Panc1 (cell line): ENCODE data around the gene UNC13B. TPM values are rescaled to one million over a fixed set of nuclear protein-coding genes. Genes with fewer than 3 reads are reported as not detected.

Experiments used
- ATAC-seq: fragments of 200-7000 bp; cut with Tn5 transposase; 2 replicates; pipeline ENCODE4 v1.9.1; 2020; ENCODE audit warnings: mild to moderate bottlenecking, moderate library complexity
- BruUV-seq: library from RNA; stranded (reverse); fragments of 400-500 nt; replicated peaks from 2 replicates; lab custom pipeline; 2021; lab: Mats Ljungman, UMichigan
- CTCF ChIA-PET: fragments of 300-600 bp; sonication (Branson Sonifier 250); formaldehyde crosslinking; loops from one replicate; lab custom pipeline; 2022; ENCODE audit warnings: antibody characterized with exemption; lab: Charles Lee
- POLR2A ChIA-PET: fragments of 300-600 bp; sonication (Branson Sonifier 250); formaldehyde crosslinking; loops from one replicate; lab custom pipeline; 2022; ENCODE audit warnings: antibody characterized with exemption; lab: Charles Lee
- DNase-seq: peaks from one replicate; pipeline ENCODE4 v3.0.0-alpha.2; 2010; ENCODE audit warnings: low read depth, low spot score
- H3K27ac ChIP-seq: 2 replicates; pipeline ENCODE4 v1.5.1; 2011; ENCODE audit warnings: mild to moderate bottlenecking, low read length, inconsistent platforms
- H3K27me3 ChIP-seq: fragments of 200-500 bp; sonication (Bioruptor generic); 2 replicates; pipeline ENCODE4 v1.6.0; 2014; ENCODE audit warnings: low read length, inconsistent platforms; ENCODE audit not compliant: control insufficient read depth, insufficient read depth
- H3K36me3 ChIP-seq: fragments of 200-500 bp; sonication (Bioruptor generic); 2 replicates; pipeline ENCODE4 v1.5.1; 2014; ENCODE audit warnings: inconsistent platforms, mild to moderate bottlenecking, low read length, moderate library complexity; ENCODE audit not compliant: control insufficient read depth, insufficient read depth
- H3K4me1 ChIP-seq: 2 replicates; pipeline ENCODE4 v1.5.1; 2011; ENCODE audit warnings: inconsistent platforms, mild to moderate bottlenecking, low read length, moderate library complexity; ENCODE audit not compliant: control insufficient read depth, insufficient read depth
- H3K4me3 ChIP-seq, 2 experiments: 2 replicates each; pipeline ENCODE4 v1.5.1; 2011 to 2012; ENCODE audit warnings: low read depth in 2 of 2, low read length in 2 of 2, mild to moderate bottlenecking in 2 of 2, inconsistent platforms in 1 of 2, moderate library complexity in 1 of 2
- H3K9me3 ChIP-seq: fragments of 200-500 bp; sonication (Bioruptor generic); 2 replicates; pipeline ENCODE4 v1.5.1; 2014; ENCODE audit warnings: low read depth, mild to moderate bottlenecking, inconsistent platforms, low read length, moderate library complexity; ENCODE audit not compliant: control insufficient read depth, insufficient read depth
- CTCF ChIP-seq: fragments of 450-650 bp; IDR thresholded peaks from 2 replicates; pipeline ENCODE4 v1.5.1; 2017; ENCODE audit warnings: mild to moderate bottlenecking
- POLR2AphosphoS5 ChIP-seq: IDR thresholded peaks from 2 replicates; pipeline ENCODE4 v1.6.1; 2012; ENCODE audit warnings: mild to moderate bottlenecking, low read depth, low read length, moderate library complexity
- SIN3A ChIP-seq: IDR thresholded peaks from 2 replicates; pipeline ENCODE4 v1.6.1; 2012; ENCODE audit warnings: low read depth, mild to moderate bottlenecking, low read length, moderate library complexity, borderline replicate concordance; ENCODE audit not compliant: insufficient read depth
- TCF7L2 ChIP-seq: IDR thresholded peaks from 2 replicates; pipeline ENCODE4 v1.6.1; 2011; ENCODE audit warnings: mild to moderate bottlenecking, low read depth, low read length, inconsistent platforms
- in situ Hi-C: cut with HindIII; loops from 2 replicates; pipeline ENCODE4 v1.10.0; 2016; ENCODE audit warnings: low sequenced_read_pairs, low pct_unique_long_range_greater_than_20kb
- intact Hi-C: fragments of 100-400 bp; cut with micrococcal nuclease; formaldehyde crosslinking; loops from one replicate; pipeline ENCODE4 v1.10.0; 2022; ENCODE audit not compliant: unreplicated experiment
- total RNA-seq: library from RNA; stranded (reverse); gene quantifications from one replicate; pipeline ENCODE4 v1.2.1, GENCODE V29; 2021; ENCODE audit not compliant: unreplicated experiment
- TF ChIP-seq, protein P1 (sequence below), 2 experiments: IDR thresholded peaks; 2 replicates each; pipeline ENCODE4 v1.6.1; 2011 to 2012; ENCODE audit warnings: low read depth in 2 of 2, control low read depth in 1 of 2, low read length in 1 of 2, mild to moderate bottlenecking in 1 of 2, moderate library complexity in 1 of 2; ENCODE audit not compliant: insufficient read depth in 1 of 2

Gene UNC13B
- total RNA-seq, 1 experiment from 2014 or later = 35.2 TPM

- Histone ChIP-seq H3K4me1 (no peaks in the 10 kb centered on the region), H3K27me3 (no peaks in the 10 kb centered on the region), H3K4me3 (no peak overlapping the region), H3K27ac (no peak overlapping the region), H3K9me3 (no peaks in the 10 kb centered on the region), H3K36me3 (no peaks in the 10 kb centered on the region)
- in situ Hi-C loops (no loop called here), intact Hi-C loops (no loop called here)
- ChIA-PET POLR2A (no interaction called here), CTCF (no interaction called here)
- DNase-seq = no peak
- BruUV-seq = no TSS peak
- no peak for TF ChIP-seq CTCF
- TF ChIP-seq SIN3A = no peak
- no peak for TF ChIP-seq POLR2AphosphoS5
- TF ChIP-seq, protein P1, sequence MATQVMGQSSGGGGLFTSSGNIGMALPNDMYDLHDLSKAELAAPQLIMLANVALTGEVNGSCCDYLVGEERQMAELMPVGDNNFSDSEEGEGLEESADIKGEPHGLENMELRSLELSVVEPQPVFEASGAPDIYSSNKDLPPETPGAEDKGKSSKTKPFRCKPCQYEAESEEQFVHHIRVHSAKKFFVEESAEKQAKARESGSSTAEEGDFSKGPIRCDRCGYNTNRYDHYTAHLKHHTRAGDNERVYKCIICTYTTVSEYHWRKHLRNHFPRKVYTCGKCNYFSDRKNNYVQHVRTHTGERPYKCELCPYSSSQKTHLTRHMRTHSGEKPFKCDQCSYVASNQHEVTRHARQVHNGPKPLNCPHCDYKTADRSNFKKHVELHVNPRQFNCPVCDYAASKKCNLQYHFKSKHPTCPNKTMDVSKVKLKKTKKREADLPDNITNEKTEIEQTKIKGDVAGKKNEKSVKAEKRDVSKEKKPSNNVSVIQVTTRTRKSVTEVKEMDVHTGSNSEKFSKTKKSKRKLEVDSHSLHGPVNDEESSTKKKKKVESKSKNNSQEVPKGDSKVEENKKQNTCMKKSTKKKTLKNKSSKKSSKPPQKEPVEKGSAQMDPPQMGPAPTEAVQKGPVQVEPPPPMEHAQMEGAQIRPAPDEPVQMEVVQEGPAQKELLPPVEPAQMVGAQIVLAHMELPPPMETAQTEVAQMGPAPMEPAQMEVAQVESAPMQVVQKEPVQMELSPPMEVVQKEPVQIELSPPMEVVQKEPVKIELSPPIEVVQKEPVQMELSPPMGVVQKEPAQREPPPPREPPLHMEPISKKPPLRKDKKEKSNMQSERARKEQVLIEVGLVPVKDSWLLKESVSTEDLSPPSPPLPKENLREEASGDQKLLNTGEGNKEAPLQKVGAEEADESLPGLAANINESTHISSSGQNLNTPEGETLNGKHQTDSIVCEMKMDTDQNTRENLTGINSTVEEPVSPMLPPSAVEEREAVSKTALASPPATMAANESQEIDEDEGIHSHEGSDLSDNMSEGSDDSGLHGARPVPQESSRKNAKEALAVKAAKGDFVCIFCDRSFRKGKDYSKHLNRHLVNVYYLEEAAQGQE (IDR thresholded peaks at IDR 0.05; ENCODE audit: insufficient read depth in 1 of 2, low read depth in 2 of 2, low read length in 1 of 2) = no peak
- TF ChIP-seq TCF7L2 = no peak
- ATAC-seq = no peak
Observed at GRCh38 chr9:35253075-35253474, 91.3 kb downstream of the UNC13B start.

GRCh38 chr9:35254237-35254636 lies 92.4 kb downstream of the UNC13B start:
- BruUV-seq = no TSS peak
- no peak overlapping the region for H3K4me3 ChIP-seq
- ATAC-seq = no peak
- no peaks in the 10 kb centered on the region for H3K4me1 ChIP-seq
- ChIA-PET CTCF (no interaction called here), POLR2A (no interaction called here)
- no peak for DNase-seq
- intact Hi-C loops = no loop called here
- no peak overlapping the region for H3K27ac ChIP-seq
- in situ Hi-C loops = no loop called here
- no peaks in the 10 kb centered on the region for H3K27me3 ChIP-seq
- H3K9me3 ChIP-seq = no peaks in the 10 kb centered on the region
- no peaks in the 10 kb centered on the region for H3K36me3 ChIP-seq
- no peak for TF ChIP-seq CTCF
- TF ChIP-seq POLR2AphosphoS5 = no peak
- no peak for TF ChIP-seq TCF7L2
- TF ChIP-seq, protein P1 (IDR thresholded peaks at IDR 0.05; ENCODE audit: insufficient read depth in 1 of 2, low read depth in 2 of 2, low read length in 1 of 2) = no peak
- no peak for TF ChIP-seq SIN3A
